Spleen (tissue), 7 donors: Measurements from ENCODE around the gene TFG.

Experiments used
- POLR2A ChIP-seq, 3 donors: fragments of 450-650 bp; IDR thresholded peaks; one replicate each; pipeline ENCODE4 v1.5.1; 2017; ENCODE audit warnings: antibody characterized with exemption in 3 of 3, mild to moderate bottlenecking in 1 of 3
- TF ChIP-seq, protein P1 (sequence below), 11 experiments: fragments of 200-600 bp in 7 of 11; fragments of 450-650 bp in 4 of 11; sonication (generic) in 4 of 11; IDR thresholded peaks in 8 of 11; conservative IDR thresholded peaks in 3 of 11; 1 replicate in 7 of 11; 2 replicates in 4 of 11; pipeline versions ENCODE4 v1.4.0 to v1.8.0; 2016 to 2021; ENCODE audit warnings: antibody characterized with exemption in 11 of 11, inconsistent platforms in 4 of 11, mild to moderate bottlenecking in 1 of 11
- donor health status: DM: no; HTN: no; CAD: no; lungs with moderate emphysema.
- donor health status: DM: no; HTN: no; CAD: no.
- donor health status: DM: no; HTN: no; CAD: no.

- TF ChIP-seq, protein P1, sequence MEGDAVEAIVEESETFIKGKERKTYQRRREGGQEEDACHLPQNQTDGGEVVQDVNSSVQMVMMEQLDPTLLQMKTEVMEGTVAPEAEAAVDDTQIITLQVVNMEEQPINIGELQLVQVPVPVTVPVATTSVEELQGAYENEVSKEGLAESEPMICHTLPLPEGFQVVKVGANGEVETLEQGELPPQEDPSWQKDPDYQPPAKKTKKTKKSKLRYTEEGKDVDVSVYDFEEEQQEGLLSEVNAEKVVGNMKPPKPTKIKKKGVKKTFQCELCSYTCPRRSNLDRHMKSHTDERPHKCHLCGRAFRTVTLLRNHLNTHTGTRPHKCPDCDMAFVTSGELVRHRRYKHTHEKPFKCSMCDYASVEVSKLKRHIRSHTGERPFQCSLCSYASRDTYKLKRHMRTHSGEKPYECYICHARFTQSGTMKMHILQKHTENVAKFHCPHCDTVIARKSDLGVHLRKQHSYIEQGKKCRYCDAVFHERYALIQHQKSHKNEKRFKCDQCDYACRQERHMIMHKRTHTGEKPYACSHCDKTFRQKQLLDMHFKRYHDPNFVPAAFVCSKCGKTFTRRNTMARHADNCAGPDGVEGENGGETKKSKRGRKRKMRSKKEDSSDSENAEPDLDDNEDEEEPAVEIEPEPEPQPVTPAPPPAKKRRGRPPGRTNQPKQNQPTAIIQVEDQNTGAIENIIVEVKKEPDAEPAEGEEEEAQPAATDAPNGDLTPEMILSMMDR (IDR thresholded peaks at IDR 0.05 in 8 of 11, conservative IDR thresholded peaks at IDR 0.05 in 3 of 11), result no peak
- TF ChIP-seq POLR2A (IDR thresholded peaks at IDR 0.05), result no peak
Observed at GRCh38 chr3:100769693-100770092, 60.4 kb downstream of the TFG start.
